ENCODE measurements around the gene NOCT.
"Not testable (repeated sequence)": the region's sequence is repeated elsewhere in the genome, so short reads cannot be mapped to it uniquely, and the experiment has no call there.

The NOCT gene, protein sequence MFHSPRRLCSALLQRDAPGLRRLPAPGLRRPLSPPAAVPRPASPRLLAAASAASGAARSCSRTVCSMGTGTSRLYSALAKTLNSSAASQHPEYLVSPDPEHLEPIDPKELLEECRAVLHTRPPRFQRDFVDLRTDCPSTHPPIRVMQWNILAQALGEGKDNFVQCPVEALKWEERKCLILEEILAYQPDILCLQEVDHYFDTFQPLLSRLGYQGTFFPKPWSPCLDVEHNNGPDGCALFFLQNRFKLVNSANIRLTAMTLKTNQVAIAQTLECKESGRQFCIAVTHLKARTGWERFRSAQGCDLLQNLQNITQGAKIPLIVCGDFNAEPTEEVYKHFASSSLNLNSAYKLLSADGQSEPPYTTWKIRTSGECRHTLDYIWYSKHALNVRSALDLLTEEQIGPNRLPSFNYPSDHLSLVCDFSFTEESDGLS

GRCh38 chr4:139015269-139015947 lies at the start of gene NOCT:
Gene NOCT (plus strand): TSS chr4:139015781. CDS start chr4:139015982, 201 bp downstream.
- peak; percentile 85 for DNase-seq

DNA sequence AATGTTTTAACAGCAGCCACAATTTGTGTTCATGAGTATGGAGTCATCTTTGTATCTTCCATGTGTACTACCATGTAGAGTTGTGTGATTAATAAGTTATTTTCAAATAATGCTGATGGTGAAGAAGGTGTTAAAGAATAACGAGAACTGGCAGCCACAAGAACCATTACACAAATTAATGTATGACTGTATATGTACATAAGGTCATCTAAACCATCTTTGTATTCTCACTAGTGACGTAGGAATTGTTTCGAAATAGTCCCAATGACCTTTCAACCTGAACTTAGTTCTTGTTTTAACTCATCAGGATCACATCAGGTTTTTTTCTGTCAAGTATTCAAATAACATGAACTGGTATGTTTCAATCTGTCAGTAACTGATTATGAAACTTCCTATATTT lies 48.3 kb upstream of the NOCT start:
- DNase-seq: no peak

DNA sequence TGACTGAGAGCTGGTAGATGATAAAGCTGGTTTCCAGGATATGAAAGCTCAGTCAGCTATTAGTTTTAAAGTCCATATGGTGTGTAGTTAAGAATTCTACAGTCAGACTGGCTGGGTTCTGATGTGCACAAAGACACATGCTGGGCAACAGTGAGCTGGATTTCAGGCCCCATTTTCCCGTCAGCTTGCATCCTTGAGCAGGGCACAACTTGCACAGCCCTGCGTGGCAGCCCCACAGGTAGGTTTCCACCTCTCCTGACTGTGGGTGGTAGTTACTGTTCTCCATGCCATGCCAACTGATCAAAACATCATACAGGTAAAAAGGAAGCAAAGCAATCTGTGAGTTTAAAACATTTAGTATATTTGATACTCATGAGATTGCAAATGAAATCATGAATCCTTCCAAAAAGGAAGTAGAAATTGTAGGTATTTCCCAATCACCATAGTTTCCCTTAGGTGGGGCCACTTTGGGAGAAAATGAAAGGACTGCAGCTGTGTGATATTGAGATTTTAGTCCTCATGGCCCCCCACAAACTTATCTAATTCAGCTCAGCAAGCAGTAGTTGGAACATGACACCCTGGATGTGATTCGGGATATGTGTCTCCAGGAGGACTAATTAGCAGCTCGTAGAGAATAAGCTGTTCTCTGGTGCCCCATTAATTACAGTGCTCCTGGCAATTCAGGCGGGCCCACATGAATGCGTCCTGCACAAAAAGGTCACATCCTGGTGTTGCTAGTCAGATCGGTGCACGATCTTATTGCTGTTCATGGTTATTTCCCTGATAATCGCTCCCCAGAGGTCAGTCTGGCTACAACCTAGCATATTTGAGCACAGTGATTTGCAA lies 42.4 kb upstream of the NOCT start:
- no peak for DNase-seq

GRCh38 chr4:138975225-138975624 lies 40.4 kb upstream of the NOCT start:
- no peak for DNase-seq

DNA sequence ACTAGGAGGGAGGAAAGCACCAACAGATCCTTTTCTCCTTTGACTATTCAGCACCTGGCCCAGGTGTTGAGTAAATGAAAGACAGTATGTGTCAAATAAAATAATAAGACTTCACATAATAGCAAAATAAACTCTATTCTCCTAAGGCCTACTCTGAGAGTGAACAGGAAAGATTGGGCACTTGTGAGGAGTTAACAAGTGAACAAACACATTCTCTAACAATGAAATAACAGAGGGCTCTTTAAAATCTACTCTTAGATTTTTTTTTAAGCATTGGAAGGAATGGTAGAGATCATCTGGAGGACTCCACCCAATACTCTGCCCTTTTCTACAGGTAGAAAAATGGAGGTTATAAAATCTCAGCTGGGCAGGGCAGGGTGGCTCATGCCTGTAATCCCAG lies 39.1 kb upstream of the NOCT start:
- no peak for DNase-seq

DNA sequence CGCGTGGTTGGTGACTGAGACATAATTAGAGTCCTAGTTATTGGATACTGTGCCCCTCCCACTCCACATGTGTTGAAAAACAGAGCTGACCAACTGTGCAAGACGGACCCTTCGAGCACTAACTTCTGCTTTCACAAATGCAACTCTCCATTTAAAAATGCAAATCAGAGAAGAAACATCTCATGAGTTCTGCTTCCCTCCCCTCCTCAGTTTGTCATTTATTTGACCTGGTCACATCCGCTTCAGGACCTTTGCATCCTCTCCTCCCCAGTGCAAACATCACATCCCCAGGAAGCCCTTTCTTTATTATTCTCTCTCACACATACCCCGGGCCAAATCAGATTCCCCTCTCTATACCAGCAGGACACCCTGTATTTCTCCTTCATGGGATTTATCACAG lies 38.1 kb upstream of the NOCT start:
- no peak for DNase-seq

- DNase-seq: no peak
These were observed 37.5 kb upstream of the NOCT start for GRCh38 chr4:138978028-138978585.

DNA sequence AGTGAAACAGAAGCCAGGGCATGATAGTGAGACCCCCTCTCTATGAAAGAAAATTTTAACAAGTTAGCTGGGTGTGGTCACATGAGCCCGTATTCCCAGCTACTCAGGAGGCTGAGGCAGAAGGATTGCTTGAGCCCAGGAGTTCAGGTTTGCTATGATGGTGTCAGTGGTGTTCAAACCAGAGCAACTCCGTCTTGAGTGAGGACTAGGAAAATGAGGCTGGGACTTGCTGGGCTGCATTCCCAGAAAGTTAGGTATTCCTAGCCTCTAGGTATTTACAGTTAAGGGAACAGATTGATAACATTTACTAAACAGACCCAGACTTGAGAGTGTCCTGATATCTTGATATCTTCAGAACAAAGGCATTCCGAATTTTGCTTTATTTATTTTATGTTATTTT lies 37.0 kb upstream of the NOCT start:
- DNase-seq: no peak

DNA sequence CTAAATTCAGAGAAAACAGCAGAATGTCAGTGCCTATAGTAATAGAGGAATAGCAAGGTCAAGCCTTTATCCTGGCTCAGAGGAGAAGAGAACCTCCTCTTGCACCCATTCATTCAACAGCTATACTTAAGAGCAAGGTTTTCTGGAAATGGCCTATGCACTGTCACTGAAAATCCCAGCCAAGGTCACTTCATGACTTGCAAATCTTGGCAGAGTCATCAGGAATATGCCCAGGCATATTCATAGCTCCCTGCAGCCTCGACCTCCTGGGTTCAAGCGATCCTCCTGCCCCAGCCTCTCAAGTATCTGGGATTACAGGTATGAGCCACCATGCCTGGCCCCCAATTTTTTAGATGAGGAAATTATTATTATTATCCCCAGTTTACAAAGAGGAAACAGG lies 35.8 kb upstream of the NOCT start:
- no peak for DNase-seq

GRCh38 chr4:138981930-138982390 lies 33.6 kb upstream of the NOCT start:
- peak; percentile 51 for DNase-seq

DNA sequence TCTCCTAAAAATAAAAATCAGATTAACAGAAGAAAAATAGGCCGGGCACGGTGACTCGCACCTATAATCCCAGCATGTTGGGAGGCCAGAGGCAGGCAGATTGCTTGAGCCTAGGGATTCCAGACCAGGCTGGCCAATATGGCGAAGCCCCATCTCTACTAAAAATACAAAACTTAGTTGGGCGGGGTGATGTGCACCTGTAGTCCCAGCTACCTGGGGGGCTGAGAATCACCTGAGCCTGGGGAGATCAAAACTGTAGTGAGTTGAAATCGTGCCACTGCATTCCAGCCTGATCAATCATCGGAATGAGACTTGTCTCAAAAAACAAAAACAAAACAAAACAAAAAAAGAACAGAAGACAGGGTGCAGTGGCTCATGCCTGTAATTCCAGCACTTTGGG lies 32.8 kb upstream of the NOCT start:
- DNase-seq: no peak

DNA sequence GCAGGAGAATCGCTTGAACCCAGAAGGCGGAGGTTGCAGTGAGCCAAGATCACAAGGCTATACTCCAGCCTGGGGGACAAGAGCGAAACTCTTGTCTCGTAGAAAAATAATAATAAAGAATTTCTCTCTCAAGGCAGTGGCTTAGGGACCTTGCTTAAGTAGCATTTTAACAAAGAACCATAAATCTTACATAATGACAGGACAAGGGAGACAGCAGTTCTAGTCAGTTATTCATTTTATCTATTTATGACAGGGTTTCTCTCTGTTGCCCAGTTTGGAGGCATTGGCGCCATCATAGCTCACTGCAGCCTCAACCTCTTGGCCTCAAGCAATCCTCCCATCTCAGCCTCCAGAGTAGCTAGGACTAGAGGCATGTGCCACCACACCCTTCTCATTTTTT lies 31.9 kb upstream of the NOCT start:
- no peak for DNase-seq

DNA sequence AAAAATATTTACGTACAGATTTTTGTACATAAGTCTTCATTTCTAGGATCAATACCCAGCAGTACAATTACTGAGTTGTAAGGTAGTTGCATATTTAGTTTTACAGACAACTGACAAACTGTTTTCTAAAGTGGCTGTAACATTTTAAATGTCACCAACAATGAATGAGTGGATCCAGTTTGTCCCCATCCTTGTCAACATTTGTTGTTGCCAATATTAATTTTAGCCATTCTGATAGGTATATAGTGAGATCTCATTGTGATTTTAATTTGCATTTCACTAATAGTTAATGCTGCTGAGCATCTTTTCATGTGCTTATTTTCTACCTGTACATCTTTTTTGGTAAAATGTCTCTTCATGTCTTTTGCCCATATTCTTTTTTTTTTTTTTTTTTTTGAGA lies 30.9 kb upstream of the NOCT start:
- no peak for DNase-seq

- DNase-seq: no peak
These were observed 22.9 kb upstream of the NOCT start for GRCh38 chr4:138992676-138993075.

- DNase-seq: no peak
These were observed 19.5 kb upstream of the NOCT start for GRCh38 chr4:138996090-138996489.

GRCh38 chr4:138999666-139000065 lies 15.9 kb upstream of the NOCT start:
- DNase-seq: no peak

DNA sequence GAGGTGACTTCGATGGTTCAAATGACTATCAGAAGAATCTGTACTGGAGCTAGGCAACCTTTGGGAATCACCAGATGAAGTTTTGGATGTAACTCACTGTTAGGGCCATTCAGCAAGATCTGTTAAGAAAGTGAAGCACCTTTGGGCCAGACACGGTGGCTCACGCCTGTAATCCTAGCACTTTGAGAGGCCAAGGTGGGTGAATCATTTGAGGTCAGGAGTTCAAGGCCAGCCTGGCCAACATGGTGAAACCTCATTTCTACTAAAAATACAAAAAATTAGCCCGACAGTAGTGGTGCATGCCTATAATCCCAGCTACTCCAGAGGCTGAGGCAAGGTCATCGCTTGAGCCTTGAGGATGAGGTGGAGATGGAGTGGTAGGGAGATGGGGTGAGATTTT lies 15.4 kb upstream of the NOCT start:
- DNase-seq: not testable (repeated sequence)

- DNase-seq: not testable (repeated sequence)
These were observed 14.2 kb upstream of the NOCT start for GRCh38 chr4:139001430-139001829.

GRCh38 chr4:139003668-139004067 lies 11.9 kb upstream of the NOCT start:
- not testable (repeated sequence) for DNase-seq

DNA sequence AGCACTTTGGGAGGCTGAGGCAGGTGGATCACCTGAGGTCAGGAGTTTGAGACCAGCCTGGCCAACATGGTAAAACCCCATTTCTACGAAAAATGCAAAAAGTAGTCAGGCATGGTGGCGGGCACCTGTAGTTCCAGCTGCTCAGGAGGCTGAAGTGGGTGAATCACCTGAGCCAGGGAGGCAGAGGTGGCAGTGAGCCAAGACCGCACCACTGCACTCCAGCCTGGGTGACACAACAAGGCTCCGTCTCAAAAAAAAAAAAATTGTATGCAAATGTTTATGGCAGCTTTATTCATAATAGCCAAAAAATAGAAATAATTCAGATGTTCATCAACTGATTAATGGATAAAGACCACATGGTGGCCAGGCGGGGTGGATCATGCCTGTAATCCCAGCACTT lies 9.8 kb upstream of the NOCT start:
- no peak for DNase-seq

DNA sequence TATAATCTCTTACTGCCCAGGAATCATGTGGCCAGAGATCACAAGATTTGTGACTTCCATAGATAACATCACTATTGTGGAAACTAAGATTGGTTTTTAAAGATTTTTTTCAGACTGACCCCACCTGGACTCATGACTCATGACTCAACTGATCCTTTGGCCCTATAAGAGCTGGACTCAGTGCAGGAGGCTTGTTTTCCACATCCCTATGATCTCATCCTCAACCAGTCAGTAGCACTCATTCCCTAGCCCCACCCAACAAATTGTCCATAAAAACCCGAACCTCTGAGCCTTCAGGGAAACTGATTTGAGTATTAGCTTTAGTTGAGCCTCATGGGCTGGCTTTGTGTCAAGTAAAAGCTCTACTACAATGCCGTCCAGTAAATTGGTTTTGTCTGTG lies 7.9 kb upstream of the NOCT start:
- no peak for DNase-seq

DNA sequence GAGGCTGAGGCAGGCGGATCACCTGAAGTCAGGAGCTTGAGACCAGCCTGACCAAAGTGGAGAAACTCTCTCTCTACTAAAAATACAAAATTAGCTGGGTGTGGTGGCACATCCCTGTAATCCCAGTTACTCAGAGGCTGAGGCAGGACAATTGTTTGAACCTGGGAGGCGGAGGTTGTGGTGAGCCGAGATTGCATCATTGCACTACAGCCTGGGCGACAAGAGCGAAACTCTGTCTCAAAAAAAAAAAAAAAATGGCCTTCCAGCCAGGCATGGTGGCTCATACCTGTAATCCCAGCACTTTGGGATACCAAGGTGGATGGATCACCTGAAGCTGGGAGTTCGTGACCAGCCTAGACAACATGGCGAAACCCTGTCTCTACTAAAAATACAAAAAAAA lies 7.3 kb upstream of the NOCT start:
- DNase-seq: not testable (repeated sequence)

GRCh38 chr4:139009702-139010101 lies 5.9 kb upstream of the NOCT start:
- DNase-seq: no peak

All from NCI-H510A treated with DMSO at 0.1 percent for 48 hours (cell line).